Measurements from ENCODE around the gene CDH13.

Gene CDH13

GRCh38 chr16:82628711-82629110, 1.9 kb downstream of the CDH13 start:
- DNase-seq (ENCODE audit: low read depth): no peak

- DNase-seq (ENCODE audit: low read depth): no peak
These were observed 2.8 kb downstream of the CDH13 start for GRCh38 chr16:82629441-82630027.

GRCh38 chr16:82630219-82630618, 3.5 kb downstream of the CDH13 start:
- no peak for DNase-seq (ENCODE audit: low read depth)

GRCh38 chr16:82630688-82631087, 3.9 kb downstream of the CDH13 start:
- DNase-seq (ENCODE audit: low read depth): no peak

- DNase-seq (ENCODE audit: low read depth): no peak
These were observed 5.2 kb downstream of the CDH13 start for GRCh38 chr16:82631701-82632685.

GRCh38 chr16:82633964-82634600, 7.3 kb downstream of the CDH13 start:
- no peak for DNase-seq (ENCODE audit: low read depth)

- DNase-seq (ENCODE audit: low read depth): no peak
These were observed 8.3 kb downstream of the CDH13 start for GRCh38 chr16:82634955-82635610.

- DNase-seq (ENCODE audit: low read depth): no peak
These were observed 9.7 kb downstream of the CDH13 start for GRCh38 chr16:82636485-82636884.

GRCh38 chr16:82636958-82637357, 10.2 kb downstream of the CDH13 start:
- DNase-seq (ENCODE audit: low read depth): no peak

GRCh38 chr16:82638095-82638798, 11.5 kb downstream of the CDH13 start:
- DNase-seq (ENCODE audit: low read depth): no peak

GRCh38 chr16:82639263-82639662, 12.5 kb downstream of the CDH13 start:
- DNase-seq (ENCODE audit: low read depth): no peak

- DNase-seq (ENCODE audit: low read depth): no peak
These were observed 13.0 kb downstream of the CDH13 start for GRCh38 chr16:82639666-82640336.

GRCh38 chr16:82641336-82641984, 14.7 kb downstream of the CDH13 start:
- DNase-seq (ENCODE audit: low read depth): no peak

GRCh38 chr16:82643136-82643535, 16.4 kb downstream of the CDH13 start:
- DNase-seq (ENCODE audit: low read depth): no peak

- DNase-seq (ENCODE audit: low read depth): no peak
These were observed 17.3 kb downstream of the CDH13 start for GRCh38 chr16:82643936-82644630.

GRCh38 chr16:82646504-82646903, 19.7 kb downstream of the CDH13 start:
- DNase-seq (ENCODE audit: low read depth): no peak

GRCh38 chr16:82649766-82650165, 23.0 kb downstream of the CDH13 start:
- no peak for DNase-seq (ENCODE audit: low read depth)

- no peak for DNase-seq (ENCODE audit: low read depth)
These were observed 24.0 kb downstream of the CDH13 start for GRCh38 chr16:82650804-82651203.

GRCh38 chr16:82651921-82652601, 25.3 kb downstream of the CDH13 start:
- no peak for DNase-seq (ENCODE audit: low read depth)

Measured in fibroblast of the conjunctiva (primary cell).